Hepatocyte (in vitro differentiated cells): Measurements from ENCODE around the gene AP1G2. TPM values are rescaled to one million over a fixed set of nuclear protein-coding genes. Genes with fewer than 3 reads are reported as not detected.

Experiments used
- DNase-seq: peaks from one replicate; pipeline ENCODE4 v3.0.0-alpha.2; 2016; ENCODE audit warnings: low spot score
- H2AFZ ChIP-seq: fragments of 200-600 bp; sonication (generic); 2 replicates; pipeline ENCODE4 v1.6.0; 2016; ENCODE audit warnings: antibody characterized with exemption, mild to moderate bottlenecking
- H3K27ac ChIP-seq: fragments of 200-600 bp; sonication (generic); 2 replicates; pipeline ENCODE4 v1.5.1; 2016; ENCODE audit warnings: mild to moderate bottlenecking
- H3K27me3 ChIP-seq: fragments of 200-600 bp; sonication (generic); 2 replicates; pipeline ENCODE4 v1.6.1; 2016
- H3K36me3 ChIP-seq: fragments of 200-600 bp; sonication (generic); replicated peaks from 2 replicates; pipeline ENCODE4 v1.5.1; 2016; ENCODE audit warnings: low read depth; ENCODE audit not compliant: insufficient read depth
- H3K4me1 ChIP-seq: fragments of 200-600 bp; sonication (generic); 2 replicates; pipeline ENCODE4 v1.5.1; 2016; ENCODE audit warnings: mild to moderate bottlenecking, moderate library complexity; ENCODE audit not compliant: insufficient read depth
- H3K4me2 ChIP-seq: fragments of 200-600 bp; sonication (generic); 2 replicates; pipeline ENCODE4 v1.6.0; 2016
- H3K4me3 ChIP-seq: fragments of 200-600 bp; sonication (generic); 2 replicates; pipeline ENCODE4 v1.5.1; 2016; ENCODE audit warnings: mild to moderate bottlenecking
- H3K79me2 ChIP-seq: fragments of 200-600 bp; sonication (generic); 2 replicates; pipeline ENCODE4 v1.6.0; 2017; ENCODE audit warnings: mild to moderate bottlenecking
- H3K9me2 ChIP-seq: fragments of 200-600 bp; sonication (generic); replicated peaks from 2 replicates; pipeline ENCODE4 v1.6.0; 2017; ENCODE audit warnings: mild to moderate bottlenecking; ENCODE audit not compliant: insufficient read depth
- H3K9me3 ChIP-seq: fragments of 200-600 bp; sonication (generic); 2 replicates; pipeline ENCODE4 v1.5.1; 2016; ENCODE audit warnings: low read depth, mild to moderate bottlenecking
- H4K20me1 ChIP-seq: fragments of 200-600 bp; sonication (generic); 2 replicates; pipeline ENCODE4 v1.6.0; 2016; ENCODE audit warnings: mild to moderate bottlenecking; ENCODE audit not compliant: insufficient read depth, poor library complexity, severe bottlenecking
- CTCF ChIP-seq: fragments of 200-600 bp; sonication (generic); IDR thresholded peaks from 2 replicates; pipeline ENCODE4 v1.5.1; 2016; ENCODE audit warnings: antibody characterized with exemption, mild to moderate bottlenecking; ENCODE audit not compliant: poor library complexity
- EZH2 ChIP-seq: fragments of 200-600 bp; sonication (generic); IDR thresholded peaks from 2 replicates; pipeline ENCODE4 v1.6.1; 2016; ENCODE audit warnings: antibody characterized with exemption, mild to moderate bottlenecking, borderline replicate concordance
- EZH2phosphoT487 ChIP-seq: fragments of 200-600 bp; sonication (generic); IDR thresholded peaks from one replicate; pipeline ENCODE4 v1.6.1; 2018; ENCODE audit warnings: antibody characterized with exemption, mild to moderate bottlenecking, low read depth, moderate library complexity; ENCODE audit not compliant: unreplicated experiment, severe bottlenecking
- WGBS: methylation state at CpG from one replicate; pipeline ENCODE4 v1.1.6; 2016; ENCODE audit warnings: low lambda C conversion rate; ENCODE audit errors: missing lambda C conversion rate; 5-methylcytosine and 5-hydroxymethylcytosine counted together
- polyA plus RNA-seq: library from polyadenylated mRNA; unstranded; fragments of >200 nt; fragmentation: Nextera tagmentation; extraction: Ambion mirVana; gene quantifications from 2 replicates; pipeline ENCODE4 v1.2.1, GENCODE V29; 2016
- total RNA-seq: library from RNA; depleted of rRNA; stranded (reverse); fragments of >200 nt; gene quantifications from 2 replicates; pipeline ENCODE4 v1.2.3, GENCODE V29; 2014

Gene AP1G2
- total and polyA plus RNA-seq, 2 experiments from 2014 or later, result 87.5 to 191 TPM

- DNase-seq, result no peak
- 25% methylated on average over 5 of the region's 5 CpGs for WGBS
Observed at GRCh38 chr14:23566778-23567185, 809 bp downstream of the AP1G2 start.

GRCh38 chr14:23566112-23566777, 1.3 kb downstream of the AP1G2 start:
- Histone ChIP-seq H2AFZ (no peak overlapping the region), H3K79me2 (peaks cover 13% of the 10 kb centered on the region), H3K27ac (no peak overlapping the region), H4K20me1 (no peaks in the 10 kb centered on the region), H3K27me3 (no peaks in the 10 kb centered on the region), H3K9me2 (no peaks in the 10 kb centered on the region), H3K4me3 (peak overlapping the region; percentile 74), H3K4me2 (peak overlapping the region; percentile 91), H3K36me3 (no peaks in the 10 kb centered on the region), H3K4me1 (peaks cover 16% of the 10 kb centered on the region), H3K9me3 (no peaks in the 10 kb centered on the region)
- WGBS, result 96% methylated on average over 10 of the region's 10 CpGs
- DNase-seq, result no peak
- TF ChIP-seq EZH2phosphoT487, result no peak
- TF ChIP-seq EZH2, result no peak
- TF ChIP-seq CTCF, result no peak

More at GRCh38 chr14:23566778-23567185, 809 bp downstream of the AP1G2 start:
- Histone ChIP-seq H3K27ac (peak overlapping the region; percentile 92), H3K4me3 (peak overlapping the region; percentile 74), H3K9me3 (no peaks in the 10 kb centered on the region), H3K4me2 (peak overlapping the region; percentile 91), H3K79me2 (peaks cover 13% of the 10 kb centered on the region), H2AFZ (peak overlapping the region; percentile 75), H4K20me1 (no peaks in the 10 kb centered on the region), H3K4me1 (peaks cover 16% of the 10 kb centered on the region), H3K36me3 (no peaks in the 10 kb centered on the region), H3K9me2 (no peaks in the 10 kb centered on the region), H3K27me3 (no peaks in the 10 kb centered on the region)
- TF ChIP-seq EZH2phosphoT487 (no peak), EZH2 (no peak), CTCF (peak; percentile 14)

- no peak overlapping the region for H3K4me3 ChIP-seq
- H3K36me3 ChIP-seq, result no peaks in the 10 kb centered on the region
- no peak for TF ChIP-seq EZH2phosphoT487
- no peak for TF ChIP-seq CTCF
- no peak for TF ChIP-seq EZH2
Observed at GRCh38 chr14:23565626-23566025, 2.0 kb downstream of the AP1G2 start.

More at GRCh38 chr14:23565626-23566025, 2.0 kb downstream of the AP1G2 start:
- Histone ChIP-seq H3K4me1 (peaks cover 16% of the 10 kb centered on the region), H3K27ac (no peak overlapping the region), H3K9me3 (no peaks in the 10 kb centered on the region), H3K27me3 (no peaks in the 10 kb centered on the region), H4K20me1 (no peaks in the 10 kb centered on the region), H3K79me2 (peaks cover 13% of the 10 kb centered on the region), H3K9me2 (no peaks in the 10 kb centered on the region), H2AFZ (no peak overlapping the region), H3K4me2 (no peak overlapping the region)
- WGBS, result 95% methylated on average over 11 of the region's 11 CpGs
- DNase-seq, result no peak
